Stimulated activated CD8-positive, alpha-beta memory T cell treated with anti-CD3 and anti-CD28 coated beads, Interleukin-12 subunit alpha, Interleukin-12 subunit beta, amount 100 ng/mL, for 1 hour (primary cell): ENCODE results near the gene FKBP1A.
"Not testable (repeated sequence)": the region's sequence is repeated elsewhere in the genome, so short reads cannot be mapped to it uniquely, and the experiment has no call there.

Experiments used
- DNase-seq: peaks from one replicate; pipeline ENCODE4 v3.0.0-alpha.2; 2020; ENCODE audit warnings: low read depth

Gene FKBP1A

DNA sequence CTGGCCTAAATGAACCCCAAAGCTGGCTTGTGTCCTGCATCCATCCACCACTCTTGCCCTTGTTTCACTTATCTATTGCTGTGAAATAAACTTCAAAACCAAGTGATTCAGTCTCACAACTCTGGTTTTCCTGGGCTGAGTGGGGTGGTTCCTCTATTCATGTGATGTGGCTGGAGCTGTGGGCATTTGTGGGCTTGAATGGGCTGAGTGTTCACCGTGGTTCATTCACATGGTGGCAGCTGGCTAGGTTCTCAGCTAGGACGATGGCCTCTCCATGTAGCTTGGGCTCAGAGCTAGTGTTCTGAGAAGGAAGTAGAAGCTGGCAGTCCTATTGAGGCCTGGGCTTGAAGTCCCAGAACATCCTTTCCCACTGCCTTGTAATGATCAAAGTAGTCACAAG is 30.4 kb downstream of the FKBP1A start:
- no peak for DNase-seq

- DNase-seq = no peak
Measured at GRCh38 chr20:1360094-1360846, 32.6 kb downstream of the FKBP1A start.

GRCh38 chr20:1357921-1358671 is 34.8 kb downstream of the FKBP1A start:
- no peak for DNase-seq

- DNase-seq = no peak
Measured at GRCh38 chr20:1353956-1354355, 38.9 kb downstream of the FKBP1A start.

DNA sequence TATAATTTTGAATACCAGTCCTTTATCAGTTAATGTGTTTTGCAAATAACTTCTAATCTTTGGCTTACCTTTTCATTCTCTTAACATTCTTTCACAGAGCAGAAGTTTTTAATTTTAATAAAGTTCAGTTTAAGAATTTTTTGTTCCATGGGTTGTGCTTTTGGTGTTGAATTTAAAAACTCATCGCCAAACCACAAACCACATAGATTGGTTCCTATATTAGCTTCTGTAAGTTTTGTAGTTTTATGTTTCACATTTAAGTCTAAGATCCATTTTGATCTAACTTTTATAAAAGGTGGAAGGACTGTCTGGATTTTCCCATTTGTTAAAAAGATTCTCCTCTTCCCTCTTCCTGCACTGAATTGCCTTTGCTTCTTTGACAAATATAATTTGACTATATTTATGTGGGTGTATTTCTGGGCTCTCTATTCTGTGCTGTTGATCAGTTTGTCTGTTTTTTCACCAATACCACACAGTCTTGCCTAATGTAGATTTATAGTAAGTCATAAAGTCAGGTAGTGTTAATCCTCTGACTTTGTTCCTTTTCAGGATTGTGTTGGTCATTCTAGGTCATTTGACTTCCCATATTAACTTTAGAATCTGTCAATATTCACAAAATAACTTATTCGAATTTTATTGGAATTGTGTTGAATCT is 46.4 kb downstream of the FKBP1A start:
- no peak for DNase-seq

- DNase-seq = no peak
Measured at GRCh38 chr20:1345756-1346093, 47.1 kb downstream of the FKBP1A start.

- DNase-seq = no peak
Measured at GRCh38 chr20:1345030-1345755, 47.7 kb downstream of the FKBP1A start.

- not testable (repeated sequence) for DNase-seq
Measured at GRCh38 chr20:1343446-1344124, 49.3 kb downstream of the FKBP1A start.

DNA sequence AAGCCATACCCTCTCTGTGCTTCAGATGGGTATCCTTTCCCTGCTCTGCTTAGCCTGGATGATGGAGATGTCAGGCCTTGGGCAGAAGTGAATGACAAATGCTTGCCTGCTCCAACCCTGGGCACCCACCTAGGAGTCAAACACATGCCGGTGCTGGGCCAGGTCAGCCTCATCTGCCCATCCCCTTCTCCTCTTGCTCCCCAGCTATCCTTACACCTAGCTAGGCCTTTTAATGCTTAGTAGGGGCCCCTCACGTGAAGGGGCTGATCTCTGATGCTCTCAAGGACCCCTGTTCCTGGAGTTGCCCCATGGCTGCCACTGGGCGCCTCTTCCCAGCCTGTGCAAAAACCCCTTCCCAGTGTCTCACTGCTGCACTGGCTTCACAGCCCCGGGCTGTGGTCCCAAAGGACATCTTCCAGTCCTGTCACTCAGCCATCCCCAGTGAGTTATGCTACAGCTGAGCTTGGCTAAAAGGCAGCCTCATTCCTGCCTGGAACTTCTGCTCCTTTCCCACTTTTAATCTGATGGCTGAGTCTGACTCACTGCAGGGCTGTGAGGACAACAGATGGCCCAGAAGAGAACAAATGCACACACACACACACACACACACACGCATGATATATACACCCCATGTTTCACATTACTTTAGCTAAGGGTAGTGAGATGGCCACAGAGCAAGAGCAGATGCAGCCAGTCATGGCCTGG is 51.1 kb downstream of the FKBP1A start:
- no peak for DNase-seq

- DNase-seq = no peak
Measured at GRCh38 chr20:1338801-1339200, 54.1 kb downstream of the FKBP1A start.

DNA sequence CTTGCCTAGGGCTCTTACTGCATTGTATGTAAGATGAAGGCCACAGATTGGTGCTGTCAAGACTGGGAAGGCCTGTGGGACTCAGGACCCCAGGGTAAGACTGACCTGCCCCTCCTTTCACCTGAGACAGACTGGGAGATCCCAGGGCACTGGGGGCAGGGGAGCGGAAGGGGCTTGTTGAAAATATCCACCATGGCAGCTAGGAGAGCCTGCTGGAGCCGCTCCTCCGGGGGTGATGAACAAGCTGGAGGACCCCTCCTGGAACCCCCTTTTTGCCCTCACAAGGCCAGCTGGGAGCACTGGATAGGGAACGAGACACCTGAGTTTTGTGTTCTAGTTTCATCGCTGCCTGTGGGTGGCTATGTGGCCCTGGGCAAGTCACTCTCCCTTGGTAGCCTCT is 54.8 kb downstream of the FKBP1A start:
- DNase-seq = no peak

GRCh38 chr20:1337441-1337840 is 55.4 kb downstream of the FKBP1A start:
- no peak for DNase-seq

GRCh38 chr20:1336699-1337367 is 56.0 kb downstream of the FKBP1A start:
- no peak for DNase-seq

- no peak for DNase-seq
Measured at GRCh38 chr20:1335961-1336698, 56.7 kb downstream of the FKBP1A start.

- no peak for DNase-seq
Measured at GRCh38 chr20:1334761-1335160, 58.1 kb downstream of the FKBP1A start.

GRCh38 chr20:1334370-1334731 is 58.5 kb downstream of the FKBP1A start:
- DNase-seq = no peak

DNA sequence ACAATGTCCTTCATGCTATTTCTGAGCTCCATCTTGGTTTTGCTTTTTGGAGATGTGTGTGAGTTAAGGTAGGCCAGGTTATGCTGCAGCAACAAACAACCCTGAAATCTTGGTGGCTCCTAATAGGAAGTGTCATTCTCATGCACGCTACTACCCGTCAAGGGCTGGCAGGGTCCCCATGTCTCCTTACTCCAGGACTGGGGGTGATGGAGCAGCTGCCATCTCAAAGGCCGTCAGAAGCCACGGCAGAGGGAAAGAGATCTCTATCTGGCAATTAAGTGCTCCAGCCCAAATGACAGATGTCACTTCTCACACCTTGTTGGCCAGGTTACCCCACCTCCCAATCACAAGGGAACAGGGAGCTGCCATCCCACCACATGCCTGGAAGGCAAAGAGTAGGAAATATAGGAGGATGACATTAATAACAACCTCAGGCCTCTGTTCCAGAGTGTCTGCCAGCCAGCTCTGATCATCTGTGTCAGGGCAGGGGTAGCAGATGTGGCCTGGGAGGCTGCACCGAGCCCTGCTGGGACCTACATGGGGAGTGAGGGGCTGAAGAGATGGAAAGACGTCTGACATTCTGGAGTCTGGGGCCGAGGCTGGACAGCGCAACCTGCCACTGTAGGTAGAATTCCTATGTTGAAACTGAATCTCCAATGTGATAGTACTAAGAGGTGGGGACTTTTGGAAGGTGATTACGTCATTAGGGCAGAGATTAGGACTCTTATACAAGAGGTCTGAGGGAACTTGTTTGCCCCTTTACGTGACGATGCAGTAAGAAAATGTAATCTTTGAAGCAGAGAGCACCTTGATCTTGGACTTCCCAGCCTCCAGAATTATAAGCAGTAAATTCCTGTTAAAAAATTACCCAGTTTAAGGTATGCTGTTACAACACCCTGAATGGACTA is 59.1 kb downstream of the FKBP1A start:
- DNase-seq = no peak

- DNase-seq = no peak
Measured at GRCh38 chr20:1332749-1333300, 60.0 kb downstream of the FKBP1A start.
